GM19238 (cell line): ENCODE results near the gene ZNF554.

Source experiments
- DNase-seq: peaks from one replicate; pipeline ENCODE4 v3.0.0; 2011; ENCODE audit warnings: low spot score; ENCODE audit not compliant: insufficient read length

ZNF554 gene

GRCh38 chr19:2819540-2820111 lies at the start of gene ZNF554:
Gene ZNF554 (plus strand): TSS chr19:2819868. CDS start chr19:2820072, 204 bp downstream.
- peak; percentile 97 for DNase-seq

- DNase-seq: no peak
Measured at GRCh38 chr19:2770055-2771013, 49.3 kb upstream of the ZNF554 start.

DNA sequence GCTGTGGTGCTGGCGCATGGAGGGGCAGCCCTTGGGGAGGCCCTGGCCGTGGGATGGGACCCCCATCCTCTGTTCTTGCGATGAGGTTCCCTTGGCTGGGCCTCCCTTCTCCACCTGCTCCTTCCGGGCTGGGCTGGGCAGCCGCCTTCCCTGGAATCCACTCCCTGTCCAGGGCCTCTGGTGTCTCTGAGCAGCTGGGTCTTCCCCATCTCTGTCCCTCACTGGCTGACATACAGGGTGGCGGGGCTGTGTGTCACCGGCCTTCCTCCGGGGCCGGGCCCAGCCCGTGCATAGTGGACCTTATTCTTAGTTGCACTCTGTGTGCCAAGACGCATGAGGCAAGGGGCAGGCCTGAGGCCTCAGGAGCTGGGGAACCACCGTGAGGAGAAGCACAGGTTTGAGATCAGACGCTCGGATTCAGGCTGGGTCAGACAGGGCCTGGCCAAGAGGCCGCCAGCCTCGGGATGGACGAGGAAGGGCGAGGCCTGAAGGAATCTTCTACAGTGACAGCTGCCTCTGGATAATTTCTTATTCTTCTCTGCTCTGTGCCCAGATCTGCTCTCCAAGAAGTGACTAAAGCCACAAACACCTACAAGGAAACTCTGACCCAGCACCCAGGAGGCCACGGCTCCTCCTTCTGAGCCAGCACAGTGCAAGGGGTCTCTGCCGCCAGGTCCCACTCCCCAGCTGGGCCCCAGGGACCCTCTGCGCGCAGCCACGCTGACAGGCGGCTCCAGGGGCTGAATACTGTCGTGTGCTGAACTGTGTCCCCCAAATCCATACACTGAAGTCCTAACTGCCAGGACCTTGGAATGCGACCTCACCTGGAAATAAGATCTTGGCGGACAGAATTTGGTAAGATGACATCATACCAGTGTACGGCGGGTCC lies 47.6 kb upstream of the ZNF554 start:
- DNase-seq: no peak

DNA sequence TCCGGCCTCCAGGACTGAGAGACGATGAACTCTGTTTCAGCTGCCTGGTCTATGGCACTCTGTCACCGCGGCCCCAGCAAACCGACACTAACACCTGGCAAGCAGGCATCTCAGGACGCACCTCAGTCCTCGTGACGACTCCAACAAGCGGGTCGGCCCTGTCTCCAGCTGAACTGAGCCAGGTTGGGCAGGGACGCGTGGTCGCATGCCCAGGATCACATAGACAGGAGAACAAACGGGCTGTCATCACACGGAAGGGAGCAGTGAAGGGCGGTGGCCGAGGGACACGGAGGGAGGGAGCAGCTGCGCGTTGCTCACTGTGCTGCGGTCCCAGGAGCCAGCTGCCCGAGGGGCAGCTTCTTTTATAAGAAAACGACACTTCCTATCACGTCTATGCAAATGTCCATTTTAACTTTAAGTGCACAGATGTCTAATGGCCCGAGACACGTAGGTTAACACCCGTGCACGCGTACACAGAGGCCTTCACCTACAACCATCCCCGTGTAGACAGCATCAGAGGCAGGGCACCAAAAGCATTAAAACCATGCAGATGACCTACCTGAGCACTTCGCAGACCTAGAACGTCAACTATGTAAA lies 45.5 kb upstream of the ZNF554 start:
- no peak for DNase-seq

GRCh38 chr19:2774953-2775555 lies 44.6 kb upstream of the ZNF554 start:
- DNase-seq: no peak

DNA sequence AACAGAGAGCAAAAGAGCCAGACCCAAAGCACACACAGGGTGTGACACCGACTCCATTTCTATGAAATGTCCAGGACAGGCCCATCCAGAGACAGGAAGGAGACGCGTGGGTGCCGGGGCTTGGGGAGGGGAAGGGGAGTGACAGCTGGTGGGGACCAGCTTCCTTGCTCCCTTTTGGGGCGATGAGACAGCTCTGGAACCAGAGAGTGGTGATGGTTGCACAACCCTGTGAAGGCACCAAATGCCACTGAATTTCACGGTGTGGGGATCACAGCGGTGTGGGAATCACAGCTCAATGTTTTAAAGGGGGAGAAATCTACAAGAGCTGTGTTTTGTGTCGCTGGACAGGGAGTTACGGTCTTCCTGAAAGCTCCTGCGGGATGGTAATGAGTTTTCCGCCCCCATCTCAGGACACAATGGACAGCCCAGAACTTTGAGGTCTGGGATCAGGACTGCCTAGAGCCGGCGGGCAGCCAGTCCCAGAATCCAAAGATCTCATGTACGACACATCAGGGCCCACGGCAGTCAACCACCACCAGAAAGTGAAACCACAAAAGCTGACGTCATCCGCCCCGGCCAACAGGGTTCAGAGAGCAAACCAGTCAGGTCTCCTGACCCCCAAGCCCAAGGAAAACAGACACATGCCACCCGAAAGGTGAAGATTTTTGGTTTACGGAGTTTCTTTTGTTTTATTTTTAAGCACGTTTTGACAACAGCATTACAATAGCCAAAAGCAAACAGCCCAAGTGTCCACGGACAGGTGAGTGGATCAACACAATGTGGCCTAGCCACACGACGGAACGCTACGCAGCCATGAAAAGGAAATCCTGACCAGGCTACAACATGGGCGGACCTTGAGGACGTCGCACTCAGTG lies 43.9 kb upstream of the ZNF554 start:
- DNase-seq: peak; percentile 74

GRCh38 chr19:2777952-2778683 lies 41.5 kb upstream of the ZNF554 start:
- DNase-seq: no peak

GRCh38 chr19:2779121-2779740 lies 40.4 kb upstream of the ZNF554 start:
- no peak for DNase-seq

GRCh38 chr19:2780284-2780683 lies 39.4 kb upstream of the ZNF554 start:
- no peak for DNase-seq

DNA sequence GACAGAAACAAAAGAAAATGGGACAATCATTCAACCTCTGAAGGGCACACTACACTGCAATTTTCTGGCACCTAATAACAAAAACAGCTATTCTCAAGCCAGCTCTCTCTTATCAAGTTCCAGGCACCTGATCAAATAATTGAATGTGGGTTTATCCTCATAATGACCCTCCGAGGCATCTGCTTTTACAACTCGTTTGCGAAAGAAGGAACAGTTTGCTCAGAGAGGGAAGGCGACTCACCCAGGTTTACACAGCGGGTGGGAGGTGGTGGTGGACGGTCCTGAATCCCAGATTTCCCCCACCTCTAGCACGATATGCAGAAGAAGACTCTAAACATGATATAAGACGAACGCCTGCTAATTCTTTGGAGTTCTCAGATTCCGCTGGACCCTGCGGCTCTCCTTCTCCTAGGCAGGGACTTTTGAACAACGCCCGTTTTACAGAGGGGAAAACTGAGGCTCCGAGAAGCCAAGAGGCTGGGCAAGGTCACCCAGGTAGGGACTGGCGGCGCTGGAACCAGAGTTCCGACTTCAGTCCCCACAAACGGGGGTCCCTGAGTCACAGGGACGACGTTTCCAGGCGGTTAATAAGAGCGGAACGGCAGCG lies 37.2 kb upstream of the ZNF554 start:
- DNase-seq: no peak

DNA sequence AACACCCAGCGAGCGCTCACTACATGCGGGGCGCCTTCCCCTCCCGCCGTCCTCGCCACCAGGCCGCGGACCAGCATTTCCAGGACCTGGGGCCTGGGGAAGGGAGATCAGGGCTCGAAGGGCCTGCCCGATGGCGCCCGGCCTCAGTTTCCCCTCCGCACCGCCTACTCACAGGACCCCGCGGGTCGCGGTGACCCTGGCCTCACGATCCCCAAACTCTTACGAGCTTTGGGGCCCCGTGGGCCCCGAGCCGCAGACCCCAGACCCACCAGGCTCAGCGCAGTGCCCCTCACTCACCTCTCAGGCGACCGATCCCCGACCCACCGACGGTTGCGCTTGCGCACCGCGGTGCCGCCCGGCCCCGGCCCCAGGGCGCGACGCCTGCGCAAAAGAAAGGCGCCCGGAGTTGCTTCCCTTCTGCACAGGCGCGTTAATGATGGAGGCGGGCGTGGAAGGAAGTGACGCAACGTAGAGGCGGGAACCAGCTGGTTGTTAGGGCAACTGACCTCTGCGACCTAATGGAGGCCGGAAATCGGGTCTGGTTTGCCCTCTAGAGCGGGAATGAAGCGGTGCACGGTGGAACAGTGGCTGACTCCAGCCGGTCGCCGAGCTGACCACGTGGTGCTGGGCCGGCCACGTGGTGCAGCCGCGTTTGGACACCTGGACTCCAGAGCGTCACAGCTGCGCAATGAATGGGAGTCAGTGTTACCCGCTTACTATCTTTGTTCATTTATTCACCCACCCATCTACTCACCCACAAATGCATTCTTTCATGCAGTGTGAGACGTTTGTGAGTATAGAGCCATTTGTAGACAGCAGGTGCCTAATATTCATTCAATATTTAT lies 36.5 kb upstream of the ZNF554 start, which contains the start of gene SGTA:
TSS of gene SGTA (minus strand) at position 338 of the 845 bp plus-strand sequence. CDS start 14,205 bp downstream, outside the sequence.
- peak; percentile 97 for DNase-seq

DNA sequence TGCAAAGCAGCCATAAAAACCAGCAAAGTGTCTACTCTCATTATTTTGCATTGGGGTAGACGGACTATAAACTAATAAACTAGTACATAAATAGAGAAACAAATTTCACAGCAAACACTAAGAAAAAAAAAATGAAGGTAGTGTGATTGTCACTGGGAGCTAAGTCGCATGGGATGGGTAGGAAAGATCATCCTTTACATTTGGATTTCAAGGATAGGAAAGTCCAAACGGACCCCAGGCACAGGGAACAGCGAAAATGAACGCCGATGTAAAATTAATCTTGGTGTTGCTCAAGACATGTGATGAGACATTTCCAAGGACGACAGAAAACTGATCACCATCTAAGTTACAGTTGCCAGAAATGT lies 35.9 kb upstream of the ZNF554 start:
- DNase-seq: no peak

GRCh38 chr19:2785244-2785997 lies 34.2 kb upstream of the ZNF554 start, which contains the start of gene THOP1:
Gene THOP1 (plus strand): TSS chr19:2785503. CDS start chr19:2785663, 160 bp downstream.
- DNase-seq: peak; percentile 97

- DNase-seq: no peak
Measured at GRCh38 chr19:2787115-2787514, 32.6 kb upstream of the ZNF554 start.

- DNase-seq: no peak
Measured at GRCh38 chr19:2788237-2788636, 31.4 kb upstream of the ZNF554 start.

DNA sequence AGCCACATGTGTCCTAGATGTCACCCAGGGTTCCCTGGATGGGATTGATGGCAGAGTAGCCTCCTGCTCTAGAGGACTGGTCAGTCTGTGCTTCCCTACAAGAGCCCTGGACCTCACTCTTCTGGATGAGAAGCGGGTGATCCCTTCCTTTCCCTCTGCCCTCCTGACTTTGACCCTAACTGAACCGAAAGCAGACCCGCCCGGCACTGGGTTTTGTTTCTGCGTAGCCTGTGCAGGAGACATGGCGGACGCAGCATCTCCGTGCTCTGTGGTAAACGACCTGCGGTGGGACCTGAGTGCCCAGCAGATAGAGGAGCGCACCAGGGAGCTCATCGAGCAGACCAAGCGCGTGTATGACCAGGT lies 29.5 kb upstream of the ZNF554 start:
- DNase-seq: no peak
